Measurements from ENCODE around the gene OTUB2. TPM values are rescaled to one million over a fixed set of nuclear protein-coding genes. Genes with fewer than 3 reads are reported as not detected.

The OTUB2 gene
- total RNA-seq, 1 donor from 2014 or later = 1.9 TPM

DNA sequence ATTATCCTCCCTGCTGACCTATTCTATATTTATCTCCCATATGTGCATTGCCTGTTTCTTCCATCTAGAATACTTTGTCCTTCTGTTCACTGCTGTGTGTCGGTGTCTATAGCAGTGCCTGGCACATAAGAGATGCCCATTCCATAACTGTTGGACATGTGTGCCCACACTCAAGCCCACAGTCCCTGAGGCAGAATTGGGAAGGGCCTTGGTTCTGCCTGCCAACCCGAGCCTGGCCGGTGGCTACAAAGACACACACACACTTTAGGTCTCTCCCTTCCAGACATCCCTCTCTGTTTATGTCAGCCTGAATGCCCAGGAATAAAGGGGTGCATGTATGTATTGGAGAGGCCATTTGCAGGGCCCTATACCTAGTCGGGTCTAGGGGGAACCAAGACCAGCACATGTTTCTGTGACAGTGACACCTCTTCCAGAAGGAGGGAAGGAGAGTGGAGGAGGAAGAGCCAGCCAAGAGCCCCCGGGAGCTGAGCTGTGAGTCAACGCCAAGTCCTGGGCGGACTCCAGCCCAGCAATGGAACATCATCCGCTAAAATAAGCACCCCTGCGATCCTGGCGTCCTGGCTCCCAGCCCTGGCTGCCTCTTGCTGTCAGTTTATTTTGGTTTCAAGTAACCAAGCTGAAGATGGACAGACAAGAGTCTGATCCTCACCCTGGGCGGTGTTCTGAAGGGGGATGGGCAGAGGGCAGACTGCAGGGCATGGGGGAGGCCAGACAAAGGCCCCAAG lies 45.5 kb upstream of the OTUB2 start:
- Histone ChIP-seq H3K4me3 (no peak overlapping the region), H3K27me3 (ENCODE audit: low read depth) (peaks cover 5% of the 10 kb centered on the region), H3K4me1 (no peaks in the 10 kb centered on the region), H3K27ac (no peak overlapping the region), H3K9me3 (no peaks in the 10 kb centered on the region), H3K36me3 (no peaks in the 10 kb centered on the region)
- intact Hi-C loops (cut with DNase I) = no loop called here
- DNase-seq (no peak), ATAC-seq (no peak)
- TF ChIP-seq CTCF (IDR thresholded peaks at IDR 0.05) = no peak

DNA sequence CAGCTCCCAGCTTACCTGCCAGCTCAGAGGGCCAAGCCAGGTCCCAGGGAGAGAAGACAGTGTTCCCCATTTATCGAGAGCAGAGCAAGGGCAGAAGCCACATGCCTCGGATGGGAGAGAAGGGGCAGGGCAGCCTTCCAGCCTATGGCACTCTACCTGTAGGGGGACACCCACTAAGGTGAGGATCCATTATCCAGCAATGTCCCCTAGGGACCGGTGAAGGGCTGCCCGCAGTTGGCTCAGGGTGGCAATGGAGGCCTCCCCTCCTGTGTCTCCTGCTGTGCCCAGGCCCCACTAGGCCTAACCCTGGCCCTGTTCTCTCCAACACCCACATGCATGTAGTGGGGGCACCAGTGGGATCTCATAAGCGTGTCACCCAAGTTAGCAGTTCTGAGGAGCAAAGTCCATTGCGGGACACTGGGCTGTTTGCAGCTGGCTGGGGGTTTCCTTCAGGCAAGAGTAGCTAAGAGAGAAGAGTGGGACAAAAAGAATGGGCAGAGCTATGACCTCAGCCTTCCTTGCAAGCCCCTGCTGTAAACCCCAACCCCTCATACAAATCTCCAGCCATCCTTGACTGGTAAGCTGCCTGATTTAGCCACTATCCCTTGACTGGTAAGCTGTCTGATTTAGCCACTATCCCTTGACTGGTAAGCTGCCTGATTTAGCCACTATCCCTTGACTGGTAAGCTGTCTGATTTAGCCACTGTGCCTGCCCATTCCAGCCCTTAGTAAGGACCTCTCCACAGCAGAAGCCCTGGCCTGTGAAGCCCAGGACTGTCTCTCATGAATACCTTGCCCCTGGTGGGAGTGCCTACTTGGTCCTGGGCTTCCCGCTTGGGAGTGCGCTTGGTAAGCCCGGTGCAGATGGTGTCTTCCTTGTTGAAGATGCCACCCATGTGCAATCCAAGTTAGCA lies 44.6 kb upstream of the OTUB2 start:
- intact Hi-C loops (cut with DNase I) = no loop called here

GRCh38 chr14:93982230-93983007 lies 43.7 kb upstream of the OTUB2 start:
- H3K27me3 ChIP-seq (ENCODE audit: low read depth) = peaks cover 5% of the 10 kb centered on the region
- no peaks in the 10 kb centered on the region for H3K36me3 ChIP-seq
- H3K27ac ChIP-seq = no peak overlapping the region
- peak; percentile 28 for DNase-seq
- H3K4me1 ChIP-seq = no peaks in the 10 kb centered on the region
- intact Hi-C loops (cut with DNase I) = no loop called here
- no peak for TF ChIP-seq CTCF (IDR thresholded peaks at IDR 0.05)
- no peak overlapping the region for H3K4me3 ChIP-seq
- H3K9me3 ChIP-seq = no peaks in the 10 kb centered on the region
- ATAC-seq = no peak

More for the DNA sequence above, 44.6 kb upstream of the OTUB2 start:
- Histone ChIP-seq H3K4me1 (no peaks in the 10 kb centered on the region), H3K4me3 (no peak overlapping the region), H3K27ac (no peak overlapping the region), H3K9me3 (no peaks in the 10 kb centered on the region), H3K27me3 (ENCODE audit: low read depth) (peaks cover 5% of the 10 kb centered on the region), H3K36me3 (no peaks in the 10 kb centered on the region)
- ATAC-seq (peak in 1 of 2 donors; percentile 6), DNase-seq (no peak)
- no peak for TF ChIP-seq CTCF (IDR thresholded peaks at IDR 0.05)

GRCh38 chr14:93984070-93984469 lies 42.1 kb upstream of the OTUB2 start:
- DNase-seq (peak; percentile 26), ATAC-seq (no peak)
- intact Hi-C loops (cut with DNase I) = no loop called here
- H3K9me3 ChIP-seq = no peaks in the 10 kb centered on the region
- no peaks in the 10 kb centered on the region for H3K4me1 ChIP-seq
- H3K4me3 ChIP-seq = no peak overlapping the region
- H3K27ac ChIP-seq = no peak overlapping the region
- H3K27me3 ChIP-seq (ENCODE audit: low read depth) = peaks cover 5% of the 10 kb centered on the region
- H3K36me3 ChIP-seq = no peaks in the 10 kb centered on the region
- TF ChIP-seq CTCF (IDR thresholded peaks at IDR 0.05) = no peak

- H3K4me1 ChIP-seq = no peaks in the 10 kb centered on the region
- peaks cover 5% of the 10 kb centered on the region for H3K27me3 ChIP-seq (ENCODE audit: low read depth)
- peak in 1 of 2 donors; percentile 31 for ATAC-seq
- H3K4me3 ChIP-seq = no peak overlapping the region
- H3K9me3 ChIP-seq = no peaks in the 10 kb centered on the region
- peak; percentile 27 for DNase-seq
- no peak for TF ChIP-seq CTCF (IDR thresholded peaks at IDR 0.05)
- H3K36me3 ChIP-seq = no peaks in the 10 kb centered on the region
- H3K27ac ChIP-seq = no peak overlapping the region
- intact Hi-C loops (cut with DNase I) = no loop called here
Measured at GRCh38 chr14:93984987-93985410, 41.1 kb upstream of the OTUB2 start.

Measured in lower lobe of right lung (tissue), 2 donors.